Measurements from ENCODE around the gene STRN3. TPM values are rescaled to one million over a fixed set of nuclear protein-coding genes. Genes with fewer than 3 reads are reported as not detected.

STRN3 gene
- total RNA-seq, 1 donor from 2014 or later: 58.1 TPM

DNA sequence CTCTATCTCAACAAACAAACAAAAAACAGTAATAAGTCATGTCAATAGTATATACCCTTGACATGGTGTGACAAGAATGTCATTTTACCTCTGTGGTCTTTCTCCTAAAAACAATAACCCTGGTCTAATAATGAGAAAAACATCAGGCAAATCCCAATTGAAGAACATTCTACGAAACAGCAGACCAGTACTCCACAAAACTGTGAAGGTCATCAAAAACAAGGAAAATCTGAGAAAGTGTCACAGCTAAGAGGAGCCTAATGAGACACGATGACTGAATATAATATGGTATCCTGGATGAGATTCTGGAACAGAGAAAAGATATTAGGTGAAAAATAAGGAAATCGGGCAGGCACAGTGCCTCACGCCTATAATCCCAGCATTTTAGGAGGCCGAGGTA, 157.4 kb downstream of the STRN3 start:
- H3K4me3 Mint-ChIP-seq: no peak overlapping the region
- no peak for DNase-seq (ENCODE audit: low spot score in 2 of 2, unreplicated experiment in 2 of 2)
- H3K27ac Mint-ChIP-seq: no peak overlapping the region
- H3K4me1 Mint-ChIP-seq: no peaks in the 10 kb centered on the region
- TF ChIP-seq CTCF (IDR thresholded peaks at IDR 0.05; ENCODE audit: unreplicated experiment): no peak
- no peaks in the 10 kb centered on the region for H3K9me3 Mint-ChIP-seq
- H3K27me3 Mint-ChIP-seq (ENCODE audit: low read depth): peaks cover 44% of the 10 kb centered on the region
- H3K36me3 Mint-ChIP-seq: no peaks in the 10 kb centered on the region

DNA sequence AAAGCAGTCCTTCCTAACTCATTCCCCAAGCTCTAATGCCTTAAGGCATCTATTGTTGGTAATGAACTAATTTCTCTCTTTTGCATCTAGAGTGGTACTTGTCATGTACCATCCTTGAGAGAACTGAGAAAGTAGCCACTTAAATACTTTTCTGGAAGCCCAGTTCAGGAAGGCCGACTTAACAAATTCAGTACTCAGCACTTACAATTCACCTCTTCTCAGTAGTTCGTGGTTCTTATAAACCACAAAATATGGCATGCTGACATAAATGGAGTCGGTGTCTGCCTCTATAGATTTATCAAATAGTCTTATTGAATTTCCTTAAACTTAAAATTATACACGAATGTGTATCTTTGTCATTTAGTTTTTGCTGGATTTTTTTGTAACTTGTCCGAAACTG, 161.2 kb downstream of the STRN3 start:
- no peak for TF ChIP-seq CTCF (IDR thresholded peaks at IDR 0.05; ENCODE audit: unreplicated experiment)
- Mint-ChIP-seq H3K9me3 (no peaks in the 10 kb centered on the region), H3K36me3 (no peaks in the 10 kb centered on the region), H3K4me1 (no peaks in the 10 kb centered on the region), H3K27me3 (ENCODE audit: low read depth) (peaks cover 39% of the 10 kb centered on the region), H3K27ac (no peak overlapping the region), H3K4me3 (no peak overlapping the region)
- DNase-seq (ENCODE audit: low spot score in 2 of 2, unreplicated experiment in 2 of 2): no peak

DNA sequence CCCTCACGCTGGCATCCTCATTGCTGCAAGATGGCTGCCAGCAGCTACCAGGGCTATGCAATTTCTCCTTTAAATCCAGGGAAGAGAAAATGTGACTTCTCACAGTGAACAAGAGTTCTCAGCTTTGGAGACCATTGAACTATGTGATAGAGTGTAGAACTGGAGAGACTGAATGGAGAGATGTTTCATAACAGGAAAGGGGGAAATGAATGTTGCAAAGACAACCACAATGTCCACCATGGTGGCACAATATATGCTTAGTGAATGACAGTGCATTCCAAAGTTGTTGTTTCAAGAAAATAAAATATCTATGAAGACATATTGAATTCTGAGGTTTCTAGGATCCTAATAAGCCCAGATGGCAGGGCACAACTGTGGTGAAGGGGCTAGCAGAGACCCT, 165.0 kb downstream of the STRN3 start:
- peaks cover 41% of the 10 kb centered on the region for H3K27me3 Mint-ChIP-seq (ENCODE audit: low read depth)
- H3K27ac Mint-ChIP-seq: no peak overlapping the region
- no peak for DNase-seq (ENCODE audit: low spot score in 2 of 2, unreplicated experiment in 2 of 2)
- no peaks in the 10 kb centered on the region for H3K4me1 Mint-ChIP-seq
- no peak overlapping the region for H3K4me3 Mint-ChIP-seq
- no peak for TF ChIP-seq CTCF (IDR thresholded peaks at IDR 0.05; ENCODE audit: unreplicated experiment)
- H3K36me3 Mint-ChIP-seq: no peaks in the 10 kb centered on the region
- no peaks in the 10 kb centered on the region for H3K9me3 Mint-ChIP-seq

DNA sequence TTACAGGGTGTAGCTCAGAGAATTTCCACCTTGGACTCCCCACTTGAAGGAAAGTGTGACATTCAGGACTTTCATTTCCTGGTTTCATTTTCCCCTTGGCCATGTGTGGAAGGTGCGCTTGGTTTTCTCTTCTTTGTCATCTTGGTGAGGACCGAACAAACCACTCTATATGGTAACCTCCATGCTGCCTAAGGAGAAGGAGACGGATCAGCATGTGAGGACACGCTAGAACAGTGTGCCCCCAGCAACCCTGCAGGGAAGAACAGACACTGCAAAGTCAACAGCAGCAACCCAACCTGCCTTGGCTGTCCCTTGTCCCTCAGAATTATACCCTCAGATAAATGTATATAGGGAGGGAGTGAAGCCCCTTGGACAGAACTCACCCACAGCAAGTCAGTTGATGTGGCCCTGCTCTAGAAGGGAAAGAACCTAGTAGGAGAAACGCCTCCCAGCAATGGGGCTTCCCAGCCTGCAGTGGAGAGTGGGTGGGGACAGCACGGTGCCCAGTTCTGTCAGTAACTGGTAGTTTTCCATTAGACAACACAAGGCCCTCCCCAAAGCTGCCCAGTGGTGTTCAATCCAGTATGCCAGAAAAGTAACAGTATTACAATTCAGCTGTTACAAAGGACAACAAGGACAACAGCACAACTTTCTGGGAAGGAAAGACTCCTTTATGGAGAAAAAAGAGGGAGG, 170.7 kb downstream of the STRN3 start:
- Mint-ChIP-seq H3K27me3 (ENCODE audit: low read depth) (peaks cover 21% of the 10 kb centered on the region), H3K9me3 (no peaks in the 10 kb centered on the region)

GRCh38 chr14:30854492-30854891, 171.7 kb downstream of the STRN3 start:
- no peaks in the 10 kb centered on the region for H3K36me3 Mint-ChIP-seq
- peaks cover 18% of the 10 kb centered on the region for H3K27me3 Mint-ChIP-seq (ENCODE audit: low read depth)
- no peak overlapping the region for H3K4me3 Mint-ChIP-seq
- no peaks in the 10 kb centered on the region for H3K4me1 Mint-ChIP-seq
- H3K27ac Mint-ChIP-seq: no peak overlapping the region
- DNase-seq (ENCODE audit: low spot score in 2 of 2, unreplicated experiment in 2 of 2): no peak
- no peak for TF ChIP-seq CTCF (IDR thresholded peaks at IDR 0.05; ENCODE audit: unreplicated experiment)
- H3K9me3 Mint-ChIP-seq: no peaks in the 10 kb centered on the region

More for the DNA sequence above, 170.7 kb downstream of the STRN3 start:
- TF ChIP-seq CTCF (IDR thresholded peaks at IDR 0.05; ENCODE audit: unreplicated experiment): no peak
- H3K36me3 Mint-ChIP-seq: no peaks in the 10 kb centered on the region
- H3K4me3 Mint-ChIP-seq: no peak overlapping the region
- DNase-seq (ENCODE audit: low spot score in 2 of 2, unreplicated experiment in 2 of 2): no peak
- no peaks in the 10 kb centered on the region for H3K4me1 Mint-ChIP-seq
- no peak overlapping the region for H3K27ac Mint-ChIP-seq

Data from mesothelial cell of epicardium (in vitro differentiated cells).